Fibroblast of lung (primary cell): Measurements from ENCODE around the gene MSH3. TPM values are rescaled to one million over a fixed set of nuclear protein-coding genes. Genes with fewer than 3 reads are reported as not detected.
"Not testable (repeated sequence)": the region's sequence is repeated elsewhere in the genome, so short reads cannot be mapped to it uniquely, and the experiment has no call there.

Source experiments
- DNase-seq, 2 donors: peaks; one replicate each; pipeline versions ENCODE4 v3.0.0 to v3.0.0-alpha.2; 2010; ENCODE audit warnings: low read depth in 2 of 2
- H2AFZ ChIP-seq: 2 replicates; pipeline ENCODE4 v1.5.1; 2012; ENCODE audit warnings: low read length, control low read depth, inconsistent platforms
- H3K27ac ChIP-seq: 2 replicates; pipeline ENCODE4 v1.5.1; 2011; ENCODE audit warnings: low read length, control low read depth; ENCODE audit not compliant: insufficient read depth
- H3K27me3 ChIP-seq: 2 replicates; pipeline ENCODE4 v1.5.1; 2011; ENCODE audit warnings: mild to moderate bottlenecking, low read length; ENCODE audit not compliant: control insufficient read depth, insufficient read depth
- H3K36me3 ChIP-seq: 2 replicates; pipeline ENCODE4 v1.5.1; 2011; ENCODE audit warnings: low read length; ENCODE audit not compliant: control insufficient read depth, insufficient read depth
- H3K4me1 ChIP-seq: 2 replicates; pipeline ENCODE4 v1.5.1; 2011; ENCODE audit warnings: low read length; ENCODE audit not compliant: control insufficient read depth, insufficient read depth; ENCODE audit errors: extremely low read depth
- H3K4me2 ChIP-seq: 2 replicates; pipeline ENCODE4 v1.5.1; 2011; ENCODE audit warnings: low read length, control low read depth; ENCODE audit not compliant: insufficient read depth; ENCODE audit errors: extremely low read depth
- H3K4me3 ChIP-seq, 4 experiments: fragments of 200-600 bp in 1 of 4; sonication (generic) in 1 of 4; replicated peaks in 1 of 4; 2 replicates each; pipeline ENCODE4 v1.5.1; 2011 to 2016; ENCODE audit warnings: low read length in 4 of 4, low read depth in 3 of 4, mild to moderate bottlenecking in 3 of 4, control low read depth in 2 of 4, inconsistent platforms in 1 of 4, mixed read lengths in 1 of 4; ENCODE audit not compliant: insufficient read depth in 1 of 4; ENCODE audit errors: control extremely low read depth in 1 of 4
- H3K79me2 ChIP-seq: 2 replicates; pipeline ENCODE4 v1.5.1; 2012; ENCODE audit warnings: mild to moderate bottlenecking, low read length, inconsistent platforms; ENCODE audit not compliant: control insufficient read depth, insufficient read depth
- H3K9ac ChIP-seq: 2 replicates; pipeline ENCODE4 v1.5.1; 2011; ENCODE audit warnings: mild to moderate bottlenecking, low read length, control low read depth; ENCODE audit not compliant: insufficient read depth
- H3K9me3 ChIP-seq: 2 replicates; pipeline ENCODE4 v1.5.1; 2012; ENCODE audit warnings: low read depth, low read length; ENCODE audit not compliant: control insufficient read depth, insufficient read depth
- H4K20me1 ChIP-seq: 2 replicates; pipeline ENCODE4 v1.5.1; 2011; ENCODE audit warnings: low read length; ENCODE audit not compliant: control insufficient read depth, insufficient read depth; ENCODE audit errors: extremely low read depth
- CTCF ChIP-seq, 2 donors: IDR thresholded peaks in 1 of 2; conservative IDR thresholded peaks in 1 of 2; 1 replicate in 1 of 2; 2 replicates in 1 of 2; pipeline ENCODE4 v1.5.1; 2011 to 2012; ENCODE audit warnings: low read length in 2 of 2, control low read depth in 1 of 2, inconsistent platforms in 1 of 2, low read depth in 1 of 2, mild to moderate bottlenecking in 1 of 2
- EZH2 ChIP-seq: IDR thresholded peaks from 2 replicates; pipeline ENCODE4 v1.5.1; 2012; ENCODE audit warnings: low read length, control low read depth, mild to moderate bottlenecking; ENCODE audit errors: missing control alignments
- polyA plus RNA-seq, 2 donors: library from polyadenylated mRNA; depleted of rRNA in 1 of 2; stranded (reverse) in 1 of 2; unstranded in 1 of 2; fragments of >200 nt; gene quantifications; 2 replicates each; pipeline ENCODE4 v1.2.1, GENCODE V29; 2011 to 2012; ENCODE audit warnings: missing spikeins in 1 of 2
- total RNA-seq: library from RNA; depleted of rRNA; stranded (reverse); fragments of >200 nt; gene quantifications from 2 replicates; pipeline ENCODE4 v1.2.1, GENCODE V29; 2014

Gene MSH3
- total and polyA plus RNA-seq, 2 donors (not counting 1 experiment from before 2014, with no cell fraction given): 9.1 to 14.4 TPM

- TF ChIP-seq CTCF (conservative IDR thresholded peaks at IDR 0.05 in 1 of 2, IDR thresholded peaks at IDR 0.05 in 1 of 2; ENCODE audit: low read depth in 1 of 2, low read length in 2 of 2) (no peak), EZH2 (no peak)
- H4K20me1 ChIP-seq: no peaks in the 10 kb centered on the region
- H3K36me3 ChIP-seq: no peaks in the 10 kb centered on the region
- H3K4me3 ChIP-seq: no peak overlapping the region
- H3K79me2 ChIP-seq: no peaks in the 10 kb centered on the region
- H3K4me2 ChIP-seq: no peak overlapping the region
- no peak overlapping the region for H2AFZ ChIP-seq
- H3K4me1 ChIP-seq: no peaks in the 10 kb centered on the region
- H3K9me3 ChIP-seq: no peaks in the 10 kb centered on the region
- DNase-seq: no peak
- no peaks in the 10 kb centered on the region for H3K27me3 ChIP-seq
- no peak overlapping the region for H3K9ac ChIP-seq
- H3K27ac ChIP-seq: no peak overlapping the region
Observed at GRCh38 chr5:80837679-80838078, 183.2 kb downstream of the MSH3 start.

- not testable (repeated sequence) for H3K4me2 ChIP-seq, H3K9me3 ChIP-seq, H4K20me1 ChIP-seq, H3K4me1 ChIP-seq, H3K27ac ChIP-seq, H2AFZ ChIP-seq, H3K4me3 ChIP-seq, H3K79me2 ChIP-seq, H3K27me3 ChIP-seq, H3K36me3 ChIP-seq, H3K9ac ChIP-seq
- peak in 1 of 2 donors; percentile 37 for DNase-seq
Observed at GRCh38 chr5:80841026-80841797, 186.8 kb downstream of the MSH3 start.

DNA sequence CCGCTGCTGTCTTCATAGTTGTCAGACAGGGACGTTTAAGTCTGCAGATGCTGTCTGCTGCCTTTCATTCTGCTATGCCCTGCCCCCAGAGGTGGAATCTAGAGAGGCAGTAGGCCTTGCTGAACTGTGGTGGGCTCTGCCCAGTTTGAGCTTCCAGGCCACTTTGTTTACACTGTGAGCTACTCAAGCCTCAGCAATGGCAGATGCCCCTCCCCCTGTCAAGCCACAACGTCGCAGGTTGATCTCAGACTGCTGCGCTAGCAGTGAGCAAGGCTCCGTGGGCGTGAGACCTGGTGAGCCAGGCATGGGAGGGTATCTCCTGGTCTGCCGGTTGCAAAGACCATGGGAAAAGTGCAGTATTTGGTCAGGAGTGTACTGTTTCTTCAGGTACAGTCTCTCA is 192.0 kb downstream of the MSH3 start:
- H3K4me3 ChIP-seq, H3K4me1 ChIP-seq, H3K4me2 ChIP-seq, H3K9ac ChIP-seq, H3K9me3 ChIP-seq, H3K27ac ChIP-seq, H4K20me1 ChIP-seq, H3K27me3 ChIP-seq, H2AFZ ChIP-seq, H3K79me2 ChIP-seq, H3K36me3 ChIP-seq: not testable (repeated sequence)
- peak in 1 of 2 donors; percentile 15 for DNase-seq

GRCh38 chr5:80850168-80850567 is 195.7 kb downstream of the MSH3 start:
- H3K27ac ChIP-seq, H3K4me1 ChIP-seq, H3K4me2 ChIP-seq, H2AFZ ChIP-seq, H3K36me3 ChIP-seq, H3K79me2 ChIP-seq, H3K4me3 ChIP-seq, H4K20me1 ChIP-seq, DNase-seq, H3K27me3 ChIP-seq, H3K9me3 ChIP-seq, H3K9ac ChIP-seq: not testable (repeated sequence)
